ENCODE results near the gene TREX2. TPM values are rescaled to one million over a fixed set of nuclear protein-coding genes. Genes with fewer than 3 reads are reported as not detected.
A peak's percentile ranks its signal among the peaks of the same experiment; 100 is the strongest.

The TREX2 gene
- total and polyA plus RNA-seq, 2 experiments from 2014 or later: 0.81 to 1.7 TPM

DNA sequence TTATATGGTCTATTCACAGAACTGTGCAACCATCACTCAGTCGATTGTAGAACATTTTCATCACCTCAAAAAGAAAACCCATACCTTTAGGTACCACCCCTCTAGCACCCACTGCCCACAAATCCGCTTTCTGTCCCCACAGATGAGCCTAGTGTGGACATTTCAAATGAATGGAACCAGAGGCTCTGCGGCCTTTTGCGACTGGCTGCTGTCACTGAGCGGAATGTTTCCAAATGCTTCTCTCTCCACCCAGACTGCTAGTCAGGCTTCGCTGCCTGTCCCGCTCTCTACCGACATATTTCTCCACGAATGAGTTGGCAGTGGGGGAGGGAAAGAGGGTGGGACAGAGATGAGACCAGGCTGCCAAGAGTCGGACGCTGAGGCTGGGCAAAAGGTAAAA lies 47.2 kb upstream of the TREX2 start (continued):
- TF ChIP-seq, protein P1, sequence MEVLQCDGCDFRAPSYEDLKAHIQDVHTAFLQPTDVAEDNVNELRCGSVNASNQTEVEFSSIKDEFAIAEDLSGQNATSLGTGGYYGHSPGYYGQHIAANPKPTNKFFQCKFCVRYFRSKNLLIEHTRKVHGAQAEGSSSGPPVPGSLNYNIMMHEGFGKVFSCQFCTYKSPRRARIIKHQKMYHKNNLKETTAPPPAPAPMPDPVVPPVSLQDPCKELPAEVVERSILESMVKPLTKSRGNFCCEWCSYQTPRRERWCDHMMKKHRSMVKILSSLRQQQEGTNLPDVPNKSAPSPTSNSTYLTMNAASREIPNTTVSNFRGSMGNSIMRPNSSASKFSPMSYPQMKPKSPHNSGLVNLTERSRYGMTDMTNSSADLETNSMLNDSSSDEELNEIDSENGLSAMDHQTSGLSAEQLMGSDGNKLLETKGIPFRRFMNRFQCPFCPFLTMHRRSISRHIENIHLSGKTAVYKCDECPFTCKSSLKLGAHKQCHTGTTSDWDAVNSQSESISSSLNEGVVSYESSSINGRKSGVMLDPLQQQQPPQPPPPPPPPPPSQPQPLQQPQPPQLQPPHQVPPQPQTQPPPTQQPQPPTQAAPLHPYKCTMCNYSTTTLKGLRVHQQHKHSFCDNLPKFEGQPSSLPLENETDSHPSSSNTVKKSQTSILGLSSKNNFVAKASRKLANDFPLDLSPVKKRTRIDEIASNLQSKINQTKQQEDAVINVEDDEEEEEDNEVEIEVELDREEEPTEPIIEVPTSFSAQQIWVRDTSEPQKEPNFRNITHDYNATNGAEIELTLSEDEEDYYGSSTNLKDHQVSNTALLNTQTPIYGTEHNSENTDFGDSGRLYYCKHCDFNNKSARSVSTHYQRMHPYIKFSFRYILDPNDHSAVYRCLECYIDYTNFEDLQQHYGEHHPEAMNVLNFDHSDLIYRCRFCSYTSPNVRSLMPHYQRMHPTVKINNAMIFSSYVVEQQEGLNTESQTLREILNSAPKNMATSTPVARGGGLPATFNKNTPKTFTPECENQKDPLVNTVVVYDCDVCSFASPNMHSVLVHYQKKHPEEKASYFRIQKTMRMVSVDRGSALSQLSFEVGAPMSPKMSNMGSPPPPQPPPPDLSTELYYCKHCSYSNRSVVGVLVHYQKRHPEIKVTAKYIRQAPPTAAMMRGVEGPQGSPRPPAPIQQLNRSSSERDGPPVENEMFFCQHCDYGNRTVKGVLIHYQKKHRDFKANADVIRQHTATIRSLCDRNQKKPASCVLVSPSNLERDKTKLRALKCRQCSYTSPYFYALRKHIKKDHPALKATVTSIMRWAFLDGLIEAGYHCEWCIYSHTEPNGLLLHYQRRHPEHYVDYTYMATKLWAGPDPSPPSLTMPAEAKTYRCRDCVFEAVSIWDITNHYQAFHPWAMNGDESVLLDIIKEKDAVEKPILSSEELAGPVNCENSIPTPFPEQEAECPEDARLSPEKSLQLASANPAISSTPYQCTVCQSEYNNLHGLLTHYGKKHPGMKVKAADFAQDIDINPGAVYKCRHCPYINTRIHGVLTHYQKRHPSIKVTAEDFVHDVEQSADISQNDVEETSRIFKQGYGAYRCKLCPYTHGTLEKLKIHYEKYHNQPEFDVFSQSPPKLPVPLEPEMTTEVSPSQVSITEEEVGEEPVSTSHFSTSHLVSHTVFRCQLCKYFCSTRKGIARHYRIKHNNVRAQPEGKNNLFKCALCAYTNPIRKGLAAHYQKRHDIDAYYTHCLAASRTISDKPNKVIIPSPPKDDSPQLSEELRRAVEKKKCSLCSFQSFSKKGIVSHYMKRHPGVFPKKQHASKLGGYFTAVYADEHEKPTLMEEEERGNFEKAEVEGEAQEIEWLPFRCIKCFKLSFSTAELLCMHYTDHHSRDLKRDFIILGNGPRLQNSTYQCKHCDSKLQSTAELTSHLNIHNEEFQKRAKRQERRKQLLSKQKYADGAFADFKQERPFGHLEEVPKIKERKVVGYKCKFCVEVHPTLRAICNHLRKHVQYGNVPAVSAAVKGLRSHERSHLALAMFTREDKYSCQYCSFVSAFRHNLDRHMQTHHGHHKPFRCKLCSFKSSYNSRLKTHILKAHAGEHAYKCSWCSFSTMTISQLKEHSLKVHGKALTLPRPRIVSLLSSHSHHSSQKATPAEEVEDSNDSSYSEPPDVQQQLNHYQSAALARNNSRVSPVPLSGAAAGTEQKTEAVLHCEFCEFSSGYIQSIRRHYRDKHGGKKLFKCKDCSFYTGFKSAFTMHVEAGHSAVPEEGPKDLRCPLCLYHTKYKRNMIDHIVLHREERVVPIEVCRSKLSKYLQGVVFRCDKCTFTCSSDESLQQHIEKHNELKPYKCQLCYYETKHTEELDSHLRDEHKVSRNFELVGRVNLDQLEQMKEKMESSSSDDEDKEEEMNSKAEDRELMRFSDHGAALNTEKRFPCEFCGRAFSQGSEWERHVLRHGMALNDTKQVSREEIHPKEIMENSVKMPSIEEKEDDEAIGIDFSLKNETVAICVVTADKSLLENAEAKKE (CRISPR knock-in tag; IDR thresholded peaks at IDR 0.05): no peak
- TF ChIP-seq, protein P2, sequence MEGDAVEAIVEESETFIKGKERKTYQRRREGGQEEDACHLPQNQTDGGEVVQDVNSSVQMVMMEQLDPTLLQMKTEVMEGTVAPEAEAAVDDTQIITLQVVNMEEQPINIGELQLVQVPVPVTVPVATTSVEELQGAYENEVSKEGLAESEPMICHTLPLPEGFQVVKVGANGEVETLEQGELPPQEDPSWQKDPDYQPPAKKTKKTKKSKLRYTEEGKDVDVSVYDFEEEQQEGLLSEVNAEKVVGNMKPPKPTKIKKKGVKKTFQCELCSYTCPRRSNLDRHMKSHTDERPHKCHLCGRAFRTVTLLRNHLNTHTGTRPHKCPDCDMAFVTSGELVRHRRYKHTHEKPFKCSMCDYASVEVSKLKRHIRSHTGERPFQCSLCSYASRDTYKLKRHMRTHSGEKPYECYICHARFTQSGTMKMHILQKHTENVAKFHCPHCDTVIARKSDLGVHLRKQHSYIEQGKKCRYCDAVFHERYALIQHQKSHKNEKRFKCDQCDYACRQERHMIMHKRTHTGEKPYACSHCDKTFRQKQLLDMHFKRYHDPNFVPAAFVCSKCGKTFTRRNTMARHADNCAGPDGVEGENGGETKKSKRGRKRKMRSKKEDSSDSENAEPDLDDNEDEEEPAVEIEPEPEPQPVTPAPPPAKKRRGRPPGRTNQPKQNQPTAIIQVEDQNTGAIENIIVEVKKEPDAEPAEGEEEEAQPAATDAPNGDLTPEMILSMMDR (conservative IDR thresholded peaks at IDR 0.05; ENCODE audit: low read depth in 2 of 2): no peak

DNA sequence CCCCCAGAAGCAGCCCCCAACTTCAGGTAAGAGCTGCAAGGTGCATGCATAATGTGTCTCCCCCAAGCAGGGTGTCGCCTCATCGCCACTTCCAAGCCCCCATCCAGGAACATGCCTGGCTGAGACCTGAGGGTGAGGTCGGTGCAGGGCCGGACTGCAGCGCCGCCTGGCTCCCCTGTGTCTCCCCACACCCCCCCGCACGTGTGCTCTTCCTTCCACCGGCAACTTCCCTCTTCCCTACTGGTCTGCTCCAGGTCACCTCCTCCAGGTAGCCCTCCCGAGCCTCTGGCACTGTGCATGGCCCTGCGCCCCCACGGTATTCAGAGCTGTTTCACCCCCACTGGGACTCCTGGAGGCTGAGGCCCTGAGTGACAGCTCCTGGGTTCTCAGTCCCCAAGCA lies 46.7 kb upstream of the TREX2 start:
- H3K27ac Mint-ChIP-seq: no peak overlapping the region
- no peak for ATAC-seq
- no peak overlapping the region for H3K4me3 Mint-ChIP-seq
- H3K27me3 Mint-ChIP-seq (ENCODE audit: insufficient read depth, low read depth, poor library complexity): peaks cover 4% of the 10 kb centered on the region
- H3K4me3 ChIP-seq: no peak overlapping the region
- H3K4me1 ChIP-seq (ENCODE audit: insufficient read depth): no peaks in the 10 kb centered on the region
- H3K4me1 Mint-ChIP-seq: peaks cover 5% of the 10 kb centered on the region
- no peaks in the 10 kb centered on the region for H3K36me3 Mint-ChIP-seq (ENCODE audit: low read depth)
- no peaks in the 10 kb centered on the region for H3K79me2 ChIP-seq (replicated peaks; ENCODE audit: insufficient read depth)
- no peak for DNase-seq (ENCODE audit: low spot score)
- H3K27ac ChIP-seq (ENCODE audit: low read depth): no peak overlapping the region
- H3K36me3 ChIP-seq (ENCODE audit: insufficient read depth): no peaks in the 10 kb centered on the region
- H2AFZ ChIP-seq: no peak overlapping the region
- TF ChIP-seq, protein P3, sequence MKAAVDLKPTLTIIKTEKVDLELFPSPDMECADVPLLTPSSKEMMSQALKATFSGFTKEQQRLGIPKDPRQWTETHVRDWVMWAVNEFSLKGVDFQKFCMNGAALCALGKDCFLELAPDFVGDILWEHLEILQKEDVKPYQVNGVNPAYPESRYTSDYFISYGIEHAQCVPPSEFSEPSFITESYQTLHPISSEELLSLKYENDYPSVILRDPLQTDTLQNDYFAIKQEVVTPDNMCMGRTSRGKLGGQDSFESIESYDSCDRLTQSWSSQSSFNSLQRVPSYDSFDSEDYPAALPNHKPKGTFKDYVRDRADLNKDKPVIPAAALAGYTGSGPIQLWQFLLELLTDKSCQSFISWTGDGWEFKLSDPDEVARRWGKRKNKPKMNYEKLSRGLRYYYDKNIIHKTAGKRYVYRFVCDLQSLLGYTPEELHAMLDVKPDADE (IDR thresholded peaks at IDR 0.05): no peak
- TF ChIP-seq, protein P2 (conservative IDR thresholded peaks at IDR 0.05; ENCODE audit: low read depth in 2 of 2): 0 out of 4 replicates have a peak, but pooled peaks of 1 of the 2 experiments have one; percentile 3
- no peaks in the 10 kb centered on the region for H3F3A ChIP-seq (replicated peaks; ENCODE audit: low read depth)
- H3K9me2 ChIP-seq (ENCODE audit: insufficient read depth): no peaks in the 10 kb centered on the region
- no peak overlapping the region for H3K4me2 ChIP-seq
- no peaks in the 10 kb centered on the region for H3K27me3 ChIP-seq (ENCODE audit: insufficient read depth)
- H4K20me1 ChIP-seq (replicated peaks; ENCODE audit: insufficient read depth): no peaks in the 10 kb centered on the region
- no peaks in the 10 kb centered on the region for H3K9me3 Mint-ChIP-seq

All from GM23338 (cell line).